ENCODE results near the gene MYF6. TPM values are rescaled to one million over a fixed set of nuclear protein-coding genes. Genes with fewer than 3 reads are reported as not detected.

The MYF6 gene
- total RNA-seq: not detected

GRCh38 chr12:80707126-80707829, at the start of gene MYF6:
MYF6 (plus strand) TSS chr12:80707634; CDS start chr12:80707720, 86 bp downstream.

DNA sequence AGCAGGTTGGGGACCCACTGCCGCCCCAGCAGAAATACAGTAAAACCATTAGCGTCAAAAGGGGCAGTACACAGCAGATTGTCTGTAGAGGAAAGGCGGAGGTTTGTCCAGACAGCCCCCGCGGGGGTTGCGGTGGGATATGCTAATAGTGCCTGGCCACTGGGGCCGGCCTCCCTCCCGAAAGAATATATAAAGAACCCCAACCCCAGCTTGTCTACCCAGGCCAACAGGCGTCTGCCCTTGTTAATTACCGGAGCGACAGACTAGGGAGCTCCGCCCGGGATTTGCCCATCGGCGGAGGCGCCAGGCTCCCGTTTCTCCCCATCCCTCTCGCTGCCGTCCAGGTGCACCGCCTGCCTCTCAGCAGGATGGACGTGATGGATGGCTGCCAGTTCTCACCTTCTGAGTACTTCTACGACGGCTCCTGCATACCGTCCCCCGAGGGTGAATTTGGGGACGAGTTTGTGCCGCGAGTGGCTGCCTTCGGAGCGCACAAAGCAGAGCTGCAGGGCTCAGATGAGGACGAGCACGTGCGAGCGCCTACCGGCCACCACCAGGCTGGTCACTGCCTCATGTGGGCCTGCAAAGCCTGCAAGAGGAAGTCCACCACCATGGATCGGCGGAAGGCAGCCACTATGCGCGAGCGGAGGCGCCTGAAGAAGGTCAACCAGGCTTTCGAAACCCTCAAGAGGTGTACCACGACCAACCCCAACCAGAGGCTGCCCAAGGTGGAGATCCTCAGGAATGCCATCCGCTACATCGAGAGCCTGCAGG, 9.4 kb downstream of the MYF6 start, which contains the start of gene MYF5:
Gene MYF5 (plus strand): TSS at position 217 of the 774 bp plus-strand sequence. CDS start 152 bp downstream, at position 369.

Other genes with a start within 250 kb of the MYF6 start
- gene MYF5, start 9.3 kb downstream of the MYF6 start, total RNA-seq: not detected
- not detected for gene LIN7A, start 230.3 kb downstream of the MYF6 start, total RNA-seq

Data from activated naive CD4-positive, alpha-beta T cell treated with anti-CD3 and anti-CD28 coated beads, Interleukin-2, amount 10 ng/mL, durations not matched to agents 5 hours and 36 hours (primary cell).